Measurements from ENCODE around the gene UBASH3A.

The UBASH3A gene

GRCh38 chr21:42413093-42413492 lies 9.4 kb downstream of the UBASH3A start:
- no peak for DNase-seq

GRCh38 chr21:42413500-42413899 lies 9.8 kb downstream of the UBASH3A start:
- DNase-seq, result no peak

GRCh38 chr21:42414066-42414465 lies 10.4 kb downstream of the UBASH3A start:
- DNase-seq, result no peak

- DNase-seq, result no peak
These were observed 10.8 kb downstream of the UBASH3A start for GRCh38 chr21:42414553-42414927.

- peak; percentile 76 for DNase-seq
These were observed 11.4 kb downstream of the UBASH3A start for GRCh38 chr21:42414928-42415769.

GRCh38 chr21:42417533-42417932 lies 13.8 kb downstream of the UBASH3A start:
- DNase-seq, result no peak

- DNase-seq, result no peak
These were observed 15.2 kb downstream of the UBASH3A start for GRCh38 chr21:42418886-42419285.

- no peak for DNase-seq
These were observed 16.1 kb downstream of the UBASH3A start for GRCh38 chr21:42419845-42420244.

GRCh38 chr21:42421018-42421793 lies 17.5 kb downstream of the UBASH3A start:
- no peak for DNase-seq

- DNase-seq, result peak; percentile 48
These were observed 19.5 kb downstream of the UBASH3A start for GRCh38 chr21:42423197-42423675.

GRCh38 chr21:42423685-42424084 lies 20.0 kb downstream of the UBASH3A start:
- no peak for DNase-seq

GRCh38 chr21:42424914-42425541 lies 21.3 kb downstream of the UBASH3A start:
- peak; percentile 79 for DNase-seq

- DNase-seq, result no peak
These were observed 21.9 kb downstream of the UBASH3A start for GRCh38 chr21:42425591-42425990.

- DNase-seq, result no peak
These were observed 22.7 kb downstream of the UBASH3A start for GRCh38 chr21:42426424-42426823.

- DNase-seq, result no peak
These were observed 23.3 kb downstream of the UBASH3A start for GRCh38 chr21:42426876-42427480.

GRCh38 chr21:42427809-42428419 lies 24.2 kb downstream of the UBASH3A start:
- no peak for DNase-seq

GRCh38 chr21:42429021-42429420 lies 25.3 kb downstream of the UBASH3A start:
- DNase-seq, result no peak

GRCh38 chr21:42429856-42430255 lies 26.2 kb downstream of the UBASH3A start:
- DNase-seq, result no peak

- no peak for DNase-seq
These were observed 26.8 kb downstream of the UBASH3A start for GRCh38 chr21:42430521-42430920.

GRCh38 chr21:42431196-42431595 lies 27.5 kb downstream of the UBASH3A start:
- no peak for DNase-seq

GRCh38 chr21:42432695-42433094 lies 29.0 kb downstream of the UBASH3A start:
- DNase-seq, result no peak

- DNase-seq, result no peak
These were observed 30.3 kb downstream of the UBASH3A start for GRCh38 chr21:42433946-42434551.
